Smooth muscle cell (in vitro differentiated cells): ENCODE data around the gene LRRC28. TPM values are rescaled to one million over a fixed set of nuclear protein-coding genes. Genes with fewer than 3 reads are reported as not detected.

Experiments
- DNase-seq: peaks from one replicate; lab custom pipeline; 2025; ENCODE audit not compliant: unreplicated experiment; lab: John Stamatoyannopoulos, UW
- H2AFZ ChIP-seq: fragments of 200-600 bp; sonication (generic); 2 replicates; pipeline ENCODE4 v1.6.0; 2016; ENCODE audit warnings: antibody characterized with exemption, low read depth, mild to moderate bottlenecking
- H3F3A ChIP-seq: fragments of 200-600 bp; sonication (generic); 2 replicates; pipeline ENCODE4 v1.6.0; 2017; ENCODE audit warnings: antibody characterized with exemption, low read depth
- H3K27ac ChIP-seq: fragments of 200-600 bp; sonication (generic); 2 replicates; pipeline ENCODE4 v1.5.1; 2016; ENCODE audit warnings: low read depth, mild to moderate bottlenecking
- H3K27me3 ChIP-seq: fragments of 200-600 bp; sonication (generic); 2 replicates; pipeline ENCODE4 v1.6.1; 2016; ENCODE audit warnings: low read depth, mild to moderate bottlenecking
- H3K36me3 ChIP-seq: fragments of 200-600 bp; sonication (generic); 2 replicates; pipeline ENCODE4 v1.5.1; 2016; ENCODE audit warnings: low read depth
- H3K4me1 ChIP-seq: fragments of 200-600 bp; sonication (generic); 2 replicates; pipeline ENCODE4 v1.5.1; 2016; ENCODE audit warnings: low read depth
- H3K4me2 ChIP-seq: fragments of 200-600 bp; sonication (generic); 2 replicates; pipeline ENCODE4 v1.6.0; 2016; ENCODE audit warnings: mild to moderate bottlenecking
- H3K4me3 ChIP-seq: fragments of 200-600 bp; sonication (generic); 2 replicates; pipeline ENCODE4 v1.5.1; 2016; ENCODE audit warnings: mild to moderate bottlenecking
- H3K79me2 ChIP-seq: fragments of 200-600 bp; sonication (generic); 2 replicates; pipeline ENCODE4 v1.6.0; 2016; ENCODE audit warnings: low read depth, mild to moderate bottlenecking
- H3K9ac ChIP-seq: fragments of 200-600 bp; sonication (generic); 2 replicates; pipeline ENCODE4 v1.6.0; 2016; ENCODE audit warnings: low read depth
- H3K9me3 ChIP-seq: fragments of 200-600 bp; sonication (generic); replicated peaks from 2 replicates; pipeline ENCODE4 v1.5.1; 2016; ENCODE audit warnings: low read depth
- H4K20me1 ChIP-seq: fragments of 200-600 bp; sonication (generic); 2 replicates; pipeline ENCODE4 v1.6.0; 2016; ENCODE audit warnings: low read depth
- WGBS: methylation state at CpG from one replicate; pipeline ENCODE4 v1.1.7; 2016; ENCODE audit warnings: low lambda C conversion rate; 5-methylcytosine and 5-hydroxymethylcytosine counted together
- polyA plus RNA-seq: library from polyadenylated mRNA; unstranded; fragments of >200 nt; fragmentation: Nextera tagmentation; extraction: Ambion mirVana; gene quantifications from 2 replicates; pipeline ENCODE4 v1.2.1, GENCODE V29; 2016
- total RNA-seq: library from RNA; depleted of rRNA; stranded (reverse); fragments of >200 nt; gene quantifications from 2 replicates; pipeline ENCODE4 v1.2.3, GENCODE V29; 2014
- TF ChIP-seq, protein P1 (sequence below): fragments of 200-600 bp; sonication (generic); IDR thresholded peaks from 2 replicates; pipeline ENCODE4 v1.5.1; 2017; ENCODE audit warnings: borderline replicate concordance, mild to moderate bottlenecking, antibody characterized with exemption; ENCODE audit not compliant: insufficient read depth, poor library complexity, severe bottlenecking

The LRRC28 gene
- total and polyA plus RNA-seq, 2 experiments from 2014 or later, result 26.5 to 28.8 TPM

- Histone ChIP-seq H3K27ac (peak overlapping the region; percentile 81), H3K9ac (peak overlapping the region; percentile 65), H3K9me3 (no peaks in the 10 kb centered on the region), H3K36me3 (no peaks in the 10 kb centered on the region), H3K4me3 (no peak overlapping the region), H3F3A (no peaks in the 10 kb centered on the region), H3K4me2 (peak overlapping the region; percentile 32), H3K4me1 (peaks cover 6% of the 10 kb centered on the region), H2AFZ (peak overlapping the region; percentile 11), H3K27me3 (no peaks in the 10 kb centered on the region), H3K79me2 (no peaks in the 10 kb centered on the region), H4K20me1 (no peaks in the 10 kb centered on the region)
- 33% methylated on average over 14 of the region's 16 CpGs for WGBS
- TF ChIP-seq, protein P1, sequence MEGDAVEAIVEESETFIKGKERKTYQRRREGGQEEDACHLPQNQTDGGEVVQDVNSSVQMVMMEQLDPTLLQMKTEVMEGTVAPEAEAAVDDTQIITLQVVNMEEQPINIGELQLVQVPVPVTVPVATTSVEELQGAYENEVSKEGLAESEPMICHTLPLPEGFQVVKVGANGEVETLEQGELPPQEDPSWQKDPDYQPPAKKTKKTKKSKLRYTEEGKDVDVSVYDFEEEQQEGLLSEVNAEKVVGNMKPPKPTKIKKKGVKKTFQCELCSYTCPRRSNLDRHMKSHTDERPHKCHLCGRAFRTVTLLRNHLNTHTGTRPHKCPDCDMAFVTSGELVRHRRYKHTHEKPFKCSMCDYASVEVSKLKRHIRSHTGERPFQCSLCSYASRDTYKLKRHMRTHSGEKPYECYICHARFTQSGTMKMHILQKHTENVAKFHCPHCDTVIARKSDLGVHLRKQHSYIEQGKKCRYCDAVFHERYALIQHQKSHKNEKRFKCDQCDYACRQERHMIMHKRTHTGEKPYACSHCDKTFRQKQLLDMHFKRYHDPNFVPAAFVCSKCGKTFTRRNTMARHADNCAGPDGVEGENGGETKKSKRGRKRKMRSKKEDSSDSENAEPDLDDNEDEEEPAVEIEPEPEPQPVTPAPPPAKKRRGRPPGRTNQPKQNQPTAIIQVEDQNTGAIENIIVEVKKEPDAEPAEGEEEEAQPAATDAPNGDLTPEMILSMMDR, result no peak
- DNase-seq, result peak; percentile 17
Measured at GRCh38 chr15:99424978-99425656, 173.8 kb downstream of the LRRC28 start.

- H3K4me3 ChIP-seq, result no peak overlapping the region
- peak overlapping the region; percentile 81 for H3K27ac ChIP-seq
- H3K4me1 ChIP-seq, result peaks cover 6% of the 10 kb centered on the region
- H3K27me3 ChIP-seq, result no peaks in the 10 kb centered on the region
- TF ChIP-seq, protein P1, result no peak
- DNase-seq, result no peak
- peak overlapping the region; percentile 65 for H3K9ac ChIP-seq
- H4K20me1 ChIP-seq, result no peaks in the 10 kb centered on the region
- H2AFZ ChIP-seq, result peak overlapping the region; percentile 11
- no peaks in the 10 kb centered on the region for H3F3A ChIP-seq
- WGBS, result 76% methylated on average over 19 of the region's 19 CpGs
- peak overlapping the region; percentile 29 for H3K4me2 ChIP-seq
- no peaks in the 10 kb centered on the region for H3K9me3 ChIP-seq
- H3K79me2 ChIP-seq, result no peaks in the 10 kb centered on the region
- no peaks in the 10 kb centered on the region for H3K36me3 ChIP-seq
Measured at GRCh38 chr15:99425657-99426301, 174.5 kb downstream of the LRRC28 start.

- no peaks in the 10 kb centered on the region for H3F3A ChIP-seq
- H3K9ac ChIP-seq, result no peak overlapping the region
- H4K20me1 ChIP-seq, result no peaks in the 10 kb centered on the region
- DNase-seq, result no peak
- H3K79me2 ChIP-seq, result no peaks in the 10 kb centered on the region
- H2AFZ ChIP-seq, result no peak overlapping the region
- H3K9me3 ChIP-seq, result no peaks in the 10 kb centered on the region
- H3K4me3 ChIP-seq, result no peak overlapping the region
- H3K27me3 ChIP-seq, result no peaks in the 10 kb centered on the region
- 81% methylated on average over 26 of the region's 26 CpGs for WGBS
- no peak overlapping the region for H3K4me2 ChIP-seq
- TF ChIP-seq, protein P1, result no peak
- peak overlapping the region; percentile 81 for H3K27ac ChIP-seq
- H3K4me1 ChIP-seq, result peaks cover 6% of the 10 kb centered on the region
- H3K36me3 ChIP-seq, result no peaks in the 10 kb centered on the region
Measured at GRCh38 chr15:99426431-99427105, 175.3 kb downstream of the LRRC28 start.
